H1 (cell line): ENCODE measurements around the gene ULK1. TPM values are rescaled to one million over a fixed set of nuclear protein-coding genes. Genes with fewer than 3 reads are reported as not detected.

Source experiments
- CTCF ChIA-PET: fragments of 300-600 bp; sonication (Branson Sonifier 250); formaldehyde crosslinking; loops from one replicate; lab custom pipeline; 2021; ENCODE audit not compliant: partially characterized antibody; lab: Charles Lee
- POLR2A ChIA-PET: fragments of 300-600 bp; sonication (Branson Sonifier 250); formaldehyde crosslinking; loops from one replicate; lab custom pipeline; 2021; ENCODE audit warnings: inconsistent platforms; ENCODE audit not compliant: partially characterized antibody; lab: Charles Lee
- DNase-seq, 2 experiments: peaks; one replicate each; pipeline versions ENCODE4 v3.0.0 to v3.0.0-alpha.2; 2010 to 2022; ENCODE audit warnings: low spot score in 2 of 2, low read depth in 1 of 2, mixed read lengths in 1 of 2
- FAIRE-seq: peaks from 2 replicates; lab custom pipeline; 2011; peaks lifted over from hg19 to GRCh38; lab: Jason Lieb, UNC
- H2AFZ ChIP-seq: 2 replicates; pipeline ENCODE4 v1.8.1; 2012; ENCODE audit warnings: low read length, inconsistent platforms
- H2AK5ac ChIP-seq: 2 replicates; pipeline ENCODE4 v1.6.1; 2013; ENCODE audit warnings: low read depth, low read length
- H2BK120ac ChIP-seq: replicated peaks from 2 replicates; pipeline ENCODE3; 2013; ENCODE audit warnings: low read depth, low read length, inconsistent platforms
- H2BK12ac ChIP-seq: 2 replicates; pipeline ENCODE4 v1.6.1; 2013; ENCODE audit warnings: low read depth, low read length
- H2BK15ac ChIP-seq: 2 replicates; pipeline ENCODE4 v1.6.1; 2013; ENCODE audit warnings: low read length
- H2BK20ac ChIP-seq: 2 replicates; pipeline ENCODE4 v1.6.1; 2013; ENCODE audit warnings: low read length
- H2BK5ac ChIP-seq: 2 replicates; pipeline ENCODE4 v1.6.1; 2013; ENCODE audit warnings: low read depth, low read length
- H3K14ac ChIP-seq: 2 replicates; pipeline ENCODE4 v1.6.1; 2013; ENCODE audit warnings: inconsistent platforms; ENCODE audit not compliant: insufficient read length
- H3K18ac ChIP-seq: 2 replicates; pipeline ENCODE4 v1.6.1; 2013; ENCODE audit warnings: low read length; ENCODE audit errors: extremely low read depth
- H3K23ac ChIP-seq: 2 replicates; pipeline ENCODE4 v1.6.1; 2013; ENCODE audit warnings: inconsistent platforms; ENCODE audit not compliant: insufficient read length
- H3K23me2 ChIP-seq: 2 replicates; pipeline ENCODE4 v1.6.1; 2013; ENCODE audit warnings: low read depth, low read length
- H3K27ac ChIP-seq: 2 replicates; pipeline ENCODE4 v1.6.1; 2011; ENCODE audit warnings: low read depth, low read length, inconsistent platforms
- H3K27me3 ChIP-seq, 4 experiments: replicated peaks in 1 of 4; 1 replicate in 1 of 4; 2 replicates in 3 of 4; pipeline versions ENCODE4 v1.6.1 to v1.8.1; 2011 to 2013; ENCODE audit warnings: low read length in 3 of 4, mild to moderate bottlenecking in 3 of 4, inconsistent platforms in 2 of 4, mixed read lengths in 2 of 4, moderate library complexity in 1 of 4; ENCODE audit not compliant: control insufficient read depth in 3 of 4, insufficient read depth in 3 of 4; ENCODE audit errors: extremely low read depth in 1 of 4
- H3K36me3 ChIP-seq, 4 experiments: 2 replicates each; pipeline versions ENCODE4 v1.6.1 to v1.8.1; 2011 to 2013; ENCODE audit warnings: mild to moderate bottlenecking in 4 of 4, low read length in 3 of 4, moderate library complexity in 2 of 4, control low read depth in 1 of 4, inconsistent platforms in 1 of 4; ENCODE audit not compliant: insufficient read depth in 4 of 4, control insufficient read depth in 2 of 4
- H3K4ac ChIP-seq: replicated peaks from 2 replicates; pipeline ENCODE3; 2013; ENCODE audit warnings: low read length, low read depth, mixed read lengths, inconsistent platforms; ENCODE audit not compliant: insufficient read length
- H3K4me1 ChIP-seq, 4 experiments: replicated peaks in 1 of 4; 1 replicate in 1 of 4; 2 replicates in 3 of 4; pipeline versions ENCODE4 v1.6.1 to v1.8.1; 2011 to 2013; ENCODE audit warnings: low read length in 3 of 4, inconsistent platforms in 2 of 4, mixed read lengths in 1 of 4; ENCODE audit not compliant: insufficient read depth in 4 of 4, control insufficient read depth in 3 of 4
- H3K4me2 ChIP-seq, 2 experiments: 2 replicates each; pipeline versions ENCODE4 v1.6.1 to v1.8.1; 2011 to 2013; ENCODE audit warnings: low read depth in 2 of 2, low read length in 2 of 2, control low read depth in 1 of 2, inconsistent platforms in 1 of 2, mild to moderate bottlenecking in 1 of 2; ENCODE audit not compliant: insufficient read depth in 1 of 2
- H3K4me3 ChIP-seq, 4 experiments: fragments of 200-600, 300-600 bp in 1 of 4; sonication (generic), shearing (Covaris generic), sonication (Bioruptor Twin) in 1 of 4; 2 replicates each; pipeline versions ENCODE4 v1.5.1 to v1.8.1; 2011 to 2016; ENCODE audit warnings: low read length in 4 of 4, low read depth in 3 of 4, control low read depth in 2 of 4, inconsistent platforms in 2 of 4, mild to moderate bottlenecking in 2 of 4, mixed read lengths in 1 of 4, moderate library complexity in 1 of 4; ENCODE audit not compliant: insufficient read depth in 2 of 4; ENCODE audit errors: extremely low read depth in 1 of 4
- H3K56ac ChIP-seq: replicated peaks from 2 replicates; pipeline ENCODE3; 2013; ENCODE audit warnings: low read depth, mild to moderate bottlenecking, mixed read lengths, low read length, inconsistent platforms; ENCODE audit not compliant: insufficient read length
- H3K79me1 ChIP-seq: 2 replicates; pipeline ENCODE4 v1.6.1; 2013; ENCODE audit warnings: low read depth, low read length, control low read depth
- H3K79me2 ChIP-seq, 2 experiments: 2 replicates each; pipeline versions ENCODE4 v1.6.1 to v1.8.1; 2012 to 2013; ENCODE audit warnings: low read length in 2 of 2, mild to moderate bottlenecking in 2 of 2, inconsistent platforms in 1 of 2; ENCODE audit not compliant: insufficient read depth in 2 of 2, control insufficient read depth in 1 of 2
- H3K9ac ChIP-seq, 4 experiments: replicated peaks in 1 of 4; 1 replicate in 1 of 4; 2 replicates in 3 of 4; pipeline versions ENCODE4 v1.6.1 to v1.8.1; 2011 to 2013; ENCODE audit warnings: low read depth in 3 of 4, low read length in 3 of 4, control low read depth in 2 of 4, mild to moderate bottlenecking in 2 of 4, moderate library complexity in 2 of 4, inconsistent platforms in 1 of 4; ENCODE audit errors: extremely low read depth in 1 of 4
- H3K9me3 ChIP-seq, 2 experiments: 2 replicates each; pipeline versions ENCODE4 v1.6.1 to v1.8.1; 2012 to 2013; ENCODE audit warnings: mild to moderate bottlenecking in 2 of 2, moderate library complexity in 2 of 2, control low read depth in 1 of 2, inconsistent platforms in 1 of 2, low read depth in 1 of 2, low read length in 1 of 2, mixed read lengths in 1 of 2; ENCODE audit not compliant: insufficient read depth in 2 of 2
- H4K20me1 ChIP-seq, 2 experiments: replicated peaks in 1 of 2; 2 replicates each; pipeline versions ENCODE3 to v1.8.1; 2011 to 2013; ENCODE audit warnings: inconsistent platforms in 2 of 2, low read length in 2 of 2, mild to moderate bottlenecking in 1 of 2; ENCODE audit not compliant: insufficient read depth in 2 of 2, control insufficient read depth in 1 of 2
- H4K5ac ChIP-seq: 2 replicates; pipeline ENCODE4 v1.6.1; 2013; ENCODE audit warnings: low read length, low read depth, mixed read lengths, inconsistent platforms; ENCODE audit not compliant: insufficient read length
- H4K8ac ChIP-seq: 2 replicates; pipeline ENCODE4 v1.8.0; 2013; ENCODE audit warnings: mild to moderate bottlenecking, moderate library complexity, low read length, inconsistent platforms; ENCODE audit not compliant: insufficient read depth; ENCODE audit errors: extremely low read depth
- H4K91ac ChIP-seq: replicated peaks from 2 replicates; pipeline ENCODE3; 2013; ENCODE audit warnings: low read length, mixed read lengths, inconsistent platforms; ENCODE audit not compliant: insufficient read length
- BRCA1 ChIP-seq: IDR thresholded peaks from 2 replicates; pipeline ENCODE4 v1.6.1; 2012; ENCODE audit warnings: low read depth, low read length, improper control_type of control experiment
- CHD2 ChIP-seq: IDR thresholded peaks from 2 replicates; pipeline ENCODE4 v1.6.1; 2012; ENCODE audit warnings: low read length, improper control_type of control experiment
- CREB1 ChIP-seq: IDR thresholded peaks from 2 replicates; pipeline ENCODE4 v1.6.1; 2012; ENCODE audit warnings: inconsistent platforms
- EZH2 ChIP-seq: fragments of 200-600 bp; sonication (generic); IDR thresholded peaks from 2 replicates; pipeline ENCODE4 v1.7.1; 2012; ENCODE audit warnings: low read depth, mild to moderate bottlenecking, moderate library complexity, low read length, inconsistent platforms; ENCODE audit not compliant: severe bottlenecking
- FOSL1 ChIP-seq: IDR thresholded peaks from 2 replicates; pipeline ENCODE4 v1.6.1; 2011; ENCODE audit warnings: mild to moderate bottlenecking, low read depth, low read length, moderate library complexity; ENCODE audit not compliant: insufficient read depth
- POU5F1 ChIP-seq: IDR thresholded peaks from 2 replicates; pipeline ENCODE4 v1.6.1; 2011; ENCODE audit warnings: low read depth, mild to moderate bottlenecking, low read length, moderate library complexity
- RFX5 ChIP-seq: IDR thresholded peaks from 2 replicates; pipeline ENCODE4 v1.6.1; 2011; ENCODE audit warnings: low read depth, low read length, improper control_type of control experiment, borderline replicate concordance
- RNF2 ChIP-seq: fragments of 200-900, 300-1000 bp; sonication (generic); IDR thresholded peaks from 2 replicates; pipeline ENCODE4 v1.7.1; 2016; ENCODE audit warnings: borderline replicate concordance, low read depth, mild to moderate bottlenecking, antibody characterized with exemption, low read length; ENCODE audit not compliant: poor library complexity, severe bottlenecking; ENCODE audit errors: missing control alignments
- TEAD4 ChIP-seq: IDR thresholded peaks from 2 replicates; pipeline ENCODE4 v1.6.1; 2012; ENCODE audit warnings: low read depth, low read length, inconsistent platforms, mixed read lengths
- WGBS, 2 experiments: shearing (Covaris generic) in 1 of 2; methylation state at CpG; one replicate each; pipeline versions ENCODE4 v1.1.6 to v1.1.7; 2013 to 2015; ENCODE audit warnings: low lambda C conversion rate in 2 of 2, mixed read lengths in 2 of 2, inconsistent platforms in 1 of 2, low coverage in 1 of 2, missing lambda C conversion rate in 1 of 2; ENCODE audit not compliant: insufficient replicate concordance in 2 of 2, insufficient coverage in 1 of 2, insufficient read length in 1 of 2; ENCODE audit errors: extremely low coverage in 1 of 2, missing lambda C conversion rate in 1 of 2; 5-methylcytosine and 5-hydroxymethylcytosine counted together
- polyA plus RNA-seq, 7 experiments: library from polyadenylated mRNA; depleted of rRNA in 3 of 7; stranded (reverse) in 5 of 7; unstranded in 2 of 7; fragments of >200 nt in 5 of 7; fragments of 200-250 nt in 2 of 7; gene quantifications; 1 replicate in 5 of 7; 2 replicates in 1 of 7; 4 replicates in 1 of 7; pipeline versions ENCODE4 v1.2.1 to v1.2.3, GENCODE V29; 2011 to 2013; ENCODE audit warnings: missing spikeins in 2 of 7, mixed read lengths in 2 of 7
- total RNA-seq: library from RNA; stranded (reverse); fragmentation: NEBNext Ultra II Directional; extraction: Animal tissue kit (Norgen Biotek cat#: 25700); gene quantifications from 2 replicates; pipeline ENCODE4 v1.2.1, GENCODE V29; 2021

The ULK1 gene
- total and polyA plus RNA-seq, 2 of the 8 experiments (the other 6 are each of a cell fraction or from before 2014, with no cell fraction given) = 13.0 to 44.1 TPM

DNA sequence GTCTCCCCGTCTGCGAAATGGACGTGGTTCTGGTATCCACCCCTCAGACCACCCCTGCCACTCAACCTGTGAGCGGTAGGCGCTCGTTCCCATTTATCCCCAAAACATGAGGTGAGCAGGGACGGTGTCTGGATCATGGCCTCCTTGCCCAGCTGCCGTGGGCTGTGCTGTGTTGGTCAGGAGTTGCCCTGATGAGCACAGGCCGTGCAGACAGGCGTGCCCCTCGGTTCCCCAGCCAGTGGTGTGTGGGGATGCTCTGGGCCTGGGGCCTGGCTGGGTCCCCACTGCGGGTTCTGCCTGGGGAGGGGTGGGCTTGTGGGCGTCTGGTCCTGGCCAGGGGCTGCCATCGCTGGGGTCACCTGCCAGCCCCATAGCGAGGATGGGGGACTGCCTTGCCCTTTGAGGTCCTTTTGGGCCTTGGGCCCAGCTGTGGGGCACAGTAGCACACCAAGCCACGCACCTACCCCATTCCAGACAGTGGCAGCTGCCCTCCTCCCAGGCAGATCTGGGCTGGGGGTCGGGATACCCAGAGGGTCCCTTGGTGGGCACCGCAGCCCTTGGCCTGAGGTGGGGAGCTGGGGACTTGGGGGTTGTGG lies 23.4 kb downstream of the ULK1 start:
- POLR2A ChIA-PET = interaction anchor here (0.9 to 4.8 kb wide), 4 partner anchors 10 to 32 kb away, joined by 3 to 33 read pairs (median 4); partner anchors contain the start of genes EP400 and PUS1
- WGBS, 2 experiments = 92% methylated on average over 15 of the region's 18 CpGs; no CpG with 5 or more reads in 1 of the 2 experiments

More for the DNA sequence above, 23.4 kb downstream of the ULK1 start:
- Histone ChIP-seq H2BK12ac (no peak overlapping the region), H2BK20ac (no peak overlapping the region), H2BK120ac (no peak overlapping the region), H4K20me1 (peaks cover 0 to 11% of the 10 kb centered on the region in 2 experiments), H3K9ac (no peak overlapping the region), H3K9me3 (no peaks in the 10 kb centered on the region), H2BK15ac (no peak overlapping the region), H3K23ac (no peak overlapping the region), H3K4me3 (no peak overlapping the region), H3K4me1 (no peaks in the 10 kb centered on the region), H3K27me3 (no peaks in the 10 kb centered on the region), H4K8ac (peak overlapping the region; percentile 25; the same call in 1 of the 2 replicates), H4K91ac (no peak overlapping the region), H2BK5ac (no peak overlapping the region), H4K5ac (no peak overlapping the region), H2AFZ (no peak overlapping the region), H3K18ac (no peak overlapping the region), H3K56ac (no peak overlapping the region), H3K79me1 (no peaks in the 10 kb centered on the region), H3K4me2 (no peak overlapping the region), H3K14ac (no peak overlapping the region), H3K27ac (no peak overlapping the region), H3K79me2 (no peaks in the 10 kb centered on the region), H3K4ac (no peak overlapping the region), H2AK5ac (no peak overlapping the region), H3K36me3 (peaks cover 9 to 56% (median 28%) of the 10 kb centered on the region in 4 experiments), H3K23me2 (peaks cover 4% of the 10 kb centered on the region; the same call in 1 of the 2 replicates)
- no peak for TF ChIP-seq CHD2
- TF ChIP-seq TEAD4 = no peak
- no peak for TF ChIP-seq RFX5
- TF ChIP-seq EZH2 = no peak
- TF ChIP-seq BRCA1 = no peak
- TF ChIP-seq CREB1 = no peak
- TF ChIP-seq RNF2 = no peak
- TF ChIP-seq FOSL1 = no peak
- no peak for TF ChIP-seq POU5F1
- FAIRE-seq = no peak
- peak in 1 of 2 experiments; percentile 46 for DNase-seq
- CTCF ChIA-PET = interaction anchor here (0.7 kb wide), 1 partner anchor 35 kb away, joined by 3 read pairs; no protein-coding TSS in a partner anchor
